HepG2 (cell line): ENCODE data around the gene NOC2L. TPM values are rescaled to one million over a fixed set of nuclear protein-coding genes. Genes with fewer than 3 reads are reported as not detected.

Experiments
- ARNTL ChIP-seq: sonication (generic); formaldehyde crosslinking; IDR thresholded peaks from 2 replicates; pipeline ENCODE4 v1.4.0; 2020; ENCODE audit warnings: mild to moderate bottlenecking, missing genetic modification reagents
- HMG20B ChIP-seq: conservative IDR thresholded peaks from 2 replicates; pipeline ENCODE4 v1.6.1; 2016; ENCODE audit warnings: missing genetic modification reagents, missing compliant biosample characterization
- JUND ChIP-seq: sonication (generic); formaldehyde crosslinking; IDR thresholded peaks from 2 replicates; pipeline ENCODE4 v1.8.0; 2022; ENCODE audit warnings: mild to moderate bottlenecking, missing genetic modification reagents
- KAT2B ChIP-seq: fragments of 150-350 bp; IDR thresholded peaks from 2 replicates; pipeline ENCODE4 v1.6.1; 2014; ENCODE audit warnings: low read depth, low read length, borderline replicate concordance
- KDM5B ChIP-seq: sonication (generic); formaldehyde crosslinking; IDR thresholded peaks from 2 replicates; pipeline ENCODE4 v1.4.0; 2020; ENCODE audit warnings: missing genetic modification reagents, mild to moderate bottlenecking, borderline replicate concordance
- KLF16 ChIP-seq, 2 experiments: sonication (generic) in 1 of 2; formaldehyde crosslinking in 1 of 2; IDR thresholded peaks; 2 replicates each; pipeline versions ENCODE4 v1.6.1 to v1.8.0; 2016 to 2023; ENCODE audit warnings: missing genetic modification reagents in 2 of 2, missing compliant biosample characterization in 1 of 2
- LCORL ChIP-seq, 2 experiments: fragments of 450-650 bp in 1 of 2; sonication (generic) in 1 of 2; formaldehyde crosslinking in 1 of 2; IDR thresholded peaks; 2 replicates each; pipeline versions ENCODE4 v1.5.0 to v1.6.1; 2017 to 2020; ENCODE audit warnings: antibody characterized with exemption in 1 of 2, missing genetic modification reagents in 1 of 2
- MEIS1 ChIP-seq: sonication (generic); formaldehyde crosslinking; IDR thresholded peaks from 2 replicates; pipeline ENCODE4 v1.9.0; 2021; ENCODE audit warnings: mild to moderate bottlenecking, missing genetic modification reagents, moderate library complexity, borderline replicate concordance
- MXD4 ChIP-seq: IDR thresholded peaks from 2 replicates; pipeline ENCODE4 v1.6.1; 2016; ENCODE audit warnings: mild to moderate bottlenecking, missing biosample characterization, missing genetic modification reagents
- NR2F1 ChIP-seq, 2 experiments: fragments of 450-650 bp in 1 of 2; formaldehyde crosslinking in 1 of 2; IDR thresholded peaks; 2 replicates each; pipeline versions ENCODE4 v1.5.0 to v1.6.1; 2016 to 2020; ENCODE audit warnings: mild to moderate bottlenecking in 1 of 2, missing compliant biosample characterization in 1 of 2, missing genetic modification reagents in 1 of 2, moderate library complexity in 1 of 2
- SNRNP70 ChIP-seq: fragments of 200-400 bp; formaldehyde crosslinking; IDR thresholded peaks from 2 replicates; pipeline ENCODE4 v1.6.1; 2017; ENCODE audit warnings: mild to moderate bottlenecking, low read depth, low read length, moderate library complexity
- TARDBP ChIP-seq: sonication (generic); formaldehyde crosslinking; IDR thresholded peaks from 2 replicates; pipeline ENCODE4 v1.8.0; 2022; ENCODE audit warnings: mild to moderate bottlenecking, missing genetic modification reagents
- ZFP62 ChIP-seq: sonication (generic); formaldehyde crosslinking; IDR thresholded peaks from 2 replicates; pipeline ENCODE4 v1.4.0; 2020; ENCODE audit warnings: missing genetic modification reagents
- ZNF331 ChIP-seq: sonication (generic); formaldehyde crosslinking; IDR thresholded peaks from 2 replicates; pipeline ENCODE4 v1.4.0; 2020; ENCODE audit warnings: missing genetic modification reagents
- ZNF430 ChIP-seq: sonication (generic); formaldehyde crosslinking; IDR thresholded peaks from 2 replicates; pipeline ENCODE4 v1.9.0; 2021; ENCODE audit warnings: mild to moderate bottlenecking, missing genetic modification reagents
- ZNF570 ChIP-seq: sonication (generic); formaldehyde crosslinking; IDR thresholded peaks from 2 replicates; pipeline ENCODE4 v1.4.0; 2020; ENCODE audit warnings: mild to moderate bottlenecking, missing genetic modification reagents, borderline replicate concordance
- ZNF709 ChIP-seq: sonication (generic); formaldehyde crosslinking; IDR thresholded peaks from 2 replicates; pipeline ENCODE4 v1.5.0; 2020; ENCODE audit warnings: mild to moderate bottlenecking, missing genetic modification reagents
- ZSCAN25 ChIP-seq: sonication (generic); formaldehyde crosslinking; IDR thresholded peaks from 2 replicates; pipeline ENCODE4 v1.8.0; 2022; ENCODE audit warnings: mild to moderate bottlenecking, missing genetic modification reagents
- polyA plus RNA-seq, 8 experiments: library from polyadenylated mRNA; depleted of rRNA in 3 of 8; stranded (reverse) in 7 of 8; unstranded in 1 of 8; fragments of >200 nt; fragmentation: Illumina TruSeq in 4 of 8; extraction: Trizol in 4 of 8; gene quantifications; 2 replicates each; pipeline versions ENCODE4 v1.2.1 to v1.2.3, GENCODE V29; 2011 to 2016; ENCODE audit warnings: low read depth in 4 of 8, missing spikeins in 1 of 8, mixed read lengths in 1 of 8; ENCODE audit not compliant: insufficient read depth in 1 of 8
- total RNA-seq, 5 experiments: library from RNA; depleted of rRNA; stranded (reverse); fragments of >200 nt; fragmentation: Illumina TruSeq; extraction: Trizol; gene quantifications; 2 replicates each; pipeline ENCODE4 v1.2.3, GENCODE V29; 2016; ENCODE audit warnings: low read depth in 1 of 5
- TF ChIP-seq, protein P1 (sequence below): sonication (generic); formaldehyde crosslinking; IDR thresholded peaks from 2 replicates; pipeline ENCODE4 v1.9.0; 2022; ENCODE audit warnings: low read depth, missing genetic modification reagents
- TF ChIP-seq, protein P2 (sequence below): sonication (generic); formaldehyde crosslinking; IDR thresholded peaks from 2 replicates; pipeline ENCODE4 v1.4.0; 2020; ENCODE audit warnings: missing genetic modification reagents, low read depth, mild to moderate bottlenecking, borderline replicate concordance
- TF ChIP-seq, protein P3 (sequence below): sonication (generic); formaldehyde crosslinking; IDR thresholded peaks from 2 replicates; pipeline ENCODE4 v1.4.0; 2020; ENCODE audit warnings: mild to moderate bottlenecking, missing genetic modification reagents
- TF ChIP-seq, protein P4 (sequence below): sonication (generic); formaldehyde crosslinking; IDR thresholded peaks from 2 replicates; pipeline ENCODE4 v1.5.1; 2020; ENCODE audit warnings: mild to moderate bottlenecking, missing genetic modification reagents, borderline replicate concordance

The NOC2L gene
- total and polyA plus RNA-seq, 2 of the 13 experiments (the other 11 are each of a cell fraction or from before 2014, with no cell fraction given): 32.0 to 103 TPM

DNA sequence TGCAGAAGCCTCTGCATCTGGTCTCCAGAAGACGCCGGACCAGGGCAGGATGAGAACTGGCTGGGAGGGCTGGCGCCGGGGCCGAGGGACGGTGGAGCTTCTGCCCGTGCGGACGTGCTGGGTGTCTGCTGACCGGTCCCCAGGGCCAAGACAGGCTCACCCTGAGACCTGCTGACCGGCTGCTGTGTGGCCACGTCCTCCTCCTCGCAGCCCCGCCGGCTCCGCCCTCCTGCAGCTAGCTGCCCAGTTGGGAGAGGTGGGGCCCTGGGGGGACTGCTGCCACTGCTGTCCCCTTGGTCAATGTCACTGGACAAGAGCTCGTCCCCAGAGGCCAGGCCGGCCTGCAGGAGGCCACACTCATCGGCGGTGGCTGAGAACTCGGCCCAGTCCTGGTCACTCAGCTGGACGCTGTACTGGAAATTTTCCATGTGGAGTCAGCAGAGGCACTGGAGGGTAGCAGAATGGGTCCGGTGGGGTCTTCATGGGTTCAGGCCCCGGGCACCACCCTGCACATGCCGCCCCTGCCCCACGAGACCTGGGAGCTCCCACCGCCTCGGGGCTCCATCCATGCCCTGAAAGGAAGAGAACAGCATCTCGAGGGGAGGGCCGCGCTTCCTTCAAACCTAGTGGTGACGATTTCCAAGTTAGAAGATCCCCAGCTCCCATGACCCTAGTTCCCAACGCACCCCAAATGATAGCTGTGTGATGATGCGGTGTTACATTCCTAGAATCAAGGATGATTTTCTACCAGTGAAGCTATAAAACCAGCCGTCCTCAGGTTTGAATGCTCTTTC, 21.7 kb upstream of the NOC2L start (continued):
- TF ChIP-seq NR2F1 (CRISPR knock-in tag; IDR thresholded peaks at IDR 0.05) (no peak), LCORL (IDR thresholded peaks at IDR 0.05) (no peak), LCORL (CRISPR knock-in tag; IDR thresholded peaks at IDR 0.05) (0 out of 2 replicates have a peak, but pooled peaks have one; percentile 55), MXD4 (CRISPR knock-in tag) (no peak), KDM5B (CRISPR knock-in tag) (no peak), KAT2B (no peak), ZNF709 (CRISPR knock-in tag) (peak; percentile 67; the same call in 1 of the 2 replicates), ZFP62 (CRISPR knock-in tag) (no peak), SNRNP70 (no peak), KLF16 (CRISPR knock-in tag; IDR thresholded peaks at IDR 0.05) (no peak), ZSCAN25 (CRISPR knock-in tag) (no peak), ZNF331 (CRISPR knock-in tag) (no peak), TARDBP (CRISPR knock-in tag) (no peak), ZNF430 (CRISPR knock-in tag) (0 out of 2 replicates have a peak, but pooled peaks have one; percentile 48), ARNTL (0 out of 2 replicates have a peak, but pooled peaks have one; percentile 30), JUND (CRISPR knock-in tag) (no peak), HMG20B (CRISPR knock-in tag) (no peak), MEIS1 (CRISPR knock-in tag) (0 out of 2 replicates have a peak, but pooled peaks have one; percentile 55), ZNF570 (CRISPR knock-in tag) (no peak)
- TF ChIP-seq, protein P1, sequence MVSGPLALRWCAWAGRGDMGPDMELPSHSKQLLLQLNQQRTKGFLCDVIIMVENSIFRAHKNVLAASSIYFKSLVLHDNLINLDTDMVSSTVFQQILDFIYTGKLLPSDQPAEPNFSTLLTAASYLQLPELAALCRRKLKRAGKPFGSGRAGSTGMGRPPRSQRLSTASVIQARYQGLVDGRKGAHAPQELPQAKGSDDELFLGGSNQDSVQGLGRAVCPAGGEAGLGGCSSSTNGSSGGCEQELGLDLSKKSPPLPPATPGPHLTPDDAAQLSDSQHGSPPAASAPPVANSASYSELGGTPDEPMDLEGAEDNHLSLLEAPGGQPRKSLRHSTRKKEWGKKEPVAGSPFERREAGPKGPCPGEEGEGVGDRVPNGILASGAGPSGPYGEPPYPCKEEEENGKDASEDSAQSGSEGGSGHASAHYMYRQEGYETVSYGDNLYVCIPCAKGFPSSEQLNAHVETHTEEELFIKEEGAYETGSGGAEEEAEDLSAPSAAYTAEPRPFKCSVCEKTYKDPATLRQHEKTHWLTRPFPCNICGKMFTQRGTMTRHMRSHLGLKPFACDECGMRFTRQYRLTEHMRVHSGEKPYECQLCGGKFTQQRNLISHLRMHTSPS (CRISPR knock-in tag): peak; percentile 65; the same call in 1 of the 2 replicates
- TF ChIP-seq, protein P2, sequence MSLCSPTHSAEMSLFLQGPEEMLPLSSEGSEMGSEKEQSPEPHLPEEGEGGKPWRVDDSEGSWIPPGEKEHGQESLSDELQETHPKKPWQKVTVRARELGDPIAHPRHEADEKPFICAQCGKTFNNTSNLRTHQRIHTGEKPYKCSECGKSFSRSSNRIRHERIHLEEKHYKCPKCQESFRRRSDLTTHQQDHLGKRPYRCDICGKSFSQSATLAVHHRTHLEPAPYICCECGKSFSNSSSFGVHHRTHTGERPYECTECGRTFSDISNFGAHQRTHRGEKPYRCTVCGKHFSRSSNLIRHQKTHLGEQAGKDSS (CRISPR knock-in tag): peak; percentile 70; the same call in 1 of the 2 replicates
- TF ChIP-seq, protein P3, sequence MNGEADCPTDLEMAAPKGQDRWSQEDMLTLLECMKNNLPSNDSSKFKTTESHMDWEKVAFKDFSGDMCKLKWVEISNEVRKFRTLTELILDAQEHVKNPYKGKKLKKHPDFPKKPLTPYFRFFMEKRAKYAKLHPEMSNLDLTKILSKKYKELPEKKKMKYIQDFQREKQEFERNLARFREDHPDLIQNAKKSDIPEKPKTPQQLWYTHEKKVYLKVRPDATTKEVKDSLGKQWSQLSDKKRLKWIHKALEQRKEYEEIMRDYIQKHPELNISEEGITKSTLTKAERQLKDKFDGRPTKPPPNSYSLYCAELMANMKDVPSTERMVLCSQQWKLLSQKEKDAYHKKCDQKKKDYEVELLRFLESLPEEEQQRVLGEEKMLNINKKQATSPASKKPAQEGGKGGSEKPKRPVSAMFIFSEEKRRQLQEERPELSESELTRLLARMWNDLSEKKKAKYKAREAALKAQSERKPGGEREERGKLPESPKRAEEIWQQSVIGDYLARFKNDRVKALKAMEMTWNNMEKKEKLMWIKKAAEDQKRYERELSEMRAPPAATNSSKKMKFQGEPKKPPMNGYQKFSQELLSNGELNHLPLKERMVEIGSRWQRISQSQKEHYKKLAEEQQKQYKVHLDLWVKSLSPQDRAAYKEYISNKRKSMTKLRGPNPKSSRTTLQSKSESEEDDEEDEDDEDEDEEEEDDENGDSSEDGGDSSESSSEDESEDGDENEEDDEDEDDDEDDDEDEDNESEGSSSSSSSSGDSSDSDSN (CRISPR knock-in tag): peak; percentile 82
- TF ChIP-seq, protein P4, sequence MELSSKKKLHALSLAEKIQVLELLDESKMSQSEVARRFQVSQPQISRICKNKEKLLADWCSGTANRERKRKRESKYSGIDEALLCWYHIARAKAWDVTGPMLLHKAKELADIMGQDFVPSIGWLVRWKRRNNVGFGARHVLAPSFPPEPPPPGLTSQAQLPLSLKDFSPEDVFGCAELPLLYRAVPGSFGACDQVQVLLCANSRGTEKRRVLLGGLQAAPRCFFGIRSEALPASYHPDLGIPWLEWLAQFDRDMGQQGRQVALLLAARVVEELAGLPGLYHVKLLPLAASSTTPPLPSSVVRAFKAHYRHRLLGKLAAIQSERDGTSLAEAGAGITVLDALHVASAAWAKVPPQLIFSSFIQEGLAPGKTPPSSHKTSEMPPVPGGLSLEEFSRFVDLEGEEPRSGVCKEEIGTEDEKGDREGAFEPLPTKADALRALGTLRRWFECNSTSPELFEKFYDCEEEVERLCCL (CRISPR knock-in tag): no peak
